ENCODE results near the gene MRPS15.
A peak's percentile ranks its signal among the peaks of the same experiment; 100 is the strongest.
"Not testable (repeated sequence)": the region's sequence is repeated elsewhere in the genome, so short reads cannot be mapped to it uniquely, and the experiment has no call there.

Gene MRPS15

DNA sequence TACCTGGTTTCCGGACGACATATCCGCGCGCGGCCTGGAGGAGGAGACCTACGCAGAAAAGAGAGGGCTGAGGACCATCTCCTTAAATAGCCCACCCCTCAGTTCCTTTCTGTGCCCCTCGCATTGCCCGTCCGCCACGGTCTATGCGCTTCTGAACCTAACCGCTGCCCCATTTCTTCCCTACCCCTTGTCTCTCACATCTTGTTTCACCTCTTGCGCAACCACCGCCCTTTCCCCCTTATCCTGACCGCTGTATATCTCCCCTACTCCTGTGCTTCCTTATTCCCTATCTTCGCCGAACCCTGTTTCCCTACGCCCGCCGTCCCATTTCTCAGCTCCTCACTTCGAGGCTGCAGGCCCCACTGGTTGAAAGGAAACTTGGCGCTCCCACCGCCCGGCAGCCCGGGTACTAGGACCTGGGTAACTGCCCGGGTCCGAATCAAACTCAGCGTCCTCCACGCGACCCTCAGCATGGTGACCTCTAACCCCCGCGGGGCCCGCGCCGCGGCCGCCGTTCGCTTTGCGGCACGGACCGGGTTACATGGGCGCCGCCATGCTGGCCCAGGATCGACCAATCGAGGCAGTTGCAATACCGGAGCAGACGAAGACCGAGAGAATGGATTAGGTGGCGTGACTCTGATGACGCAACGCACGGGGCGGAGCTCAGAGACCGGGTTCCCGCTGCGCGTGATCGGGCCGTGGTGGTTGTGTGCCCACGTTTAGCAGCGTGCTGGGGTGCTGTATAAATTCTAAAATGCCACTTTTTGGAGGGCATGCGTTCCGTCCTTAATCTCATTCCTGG, at the start of gene MRPS15:
MRPS15 (minus strand) TSS at position 582 of the 802 bp plus-strand sequence; CDS start at position 473, 109 bp downstream.
- DNase-seq (ENCODE audit: low spot score), result peak; percentile 93

DNA sequence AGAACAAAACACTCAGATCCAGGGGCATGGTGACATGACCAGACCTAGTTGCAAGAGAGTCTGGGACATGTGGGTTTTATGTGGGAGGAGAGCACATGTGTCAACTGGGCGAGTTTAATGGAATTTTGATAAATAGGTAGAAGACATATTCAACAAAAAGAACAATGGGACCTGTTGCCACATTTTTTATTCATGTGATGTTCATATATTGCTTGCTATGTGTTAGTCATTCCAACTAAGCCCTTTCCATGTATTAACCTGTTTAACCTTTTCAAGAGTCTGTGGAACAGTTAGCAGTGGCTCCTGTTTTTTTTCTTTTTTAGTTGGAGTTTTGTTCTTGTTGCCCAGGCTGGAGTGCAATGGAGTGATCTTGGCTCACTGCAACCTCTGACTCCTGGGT, 48.7 kb upstream of the MRPS15 start:
- no peak for DNase-seq (ENCODE audit: low spot score)

DNA sequence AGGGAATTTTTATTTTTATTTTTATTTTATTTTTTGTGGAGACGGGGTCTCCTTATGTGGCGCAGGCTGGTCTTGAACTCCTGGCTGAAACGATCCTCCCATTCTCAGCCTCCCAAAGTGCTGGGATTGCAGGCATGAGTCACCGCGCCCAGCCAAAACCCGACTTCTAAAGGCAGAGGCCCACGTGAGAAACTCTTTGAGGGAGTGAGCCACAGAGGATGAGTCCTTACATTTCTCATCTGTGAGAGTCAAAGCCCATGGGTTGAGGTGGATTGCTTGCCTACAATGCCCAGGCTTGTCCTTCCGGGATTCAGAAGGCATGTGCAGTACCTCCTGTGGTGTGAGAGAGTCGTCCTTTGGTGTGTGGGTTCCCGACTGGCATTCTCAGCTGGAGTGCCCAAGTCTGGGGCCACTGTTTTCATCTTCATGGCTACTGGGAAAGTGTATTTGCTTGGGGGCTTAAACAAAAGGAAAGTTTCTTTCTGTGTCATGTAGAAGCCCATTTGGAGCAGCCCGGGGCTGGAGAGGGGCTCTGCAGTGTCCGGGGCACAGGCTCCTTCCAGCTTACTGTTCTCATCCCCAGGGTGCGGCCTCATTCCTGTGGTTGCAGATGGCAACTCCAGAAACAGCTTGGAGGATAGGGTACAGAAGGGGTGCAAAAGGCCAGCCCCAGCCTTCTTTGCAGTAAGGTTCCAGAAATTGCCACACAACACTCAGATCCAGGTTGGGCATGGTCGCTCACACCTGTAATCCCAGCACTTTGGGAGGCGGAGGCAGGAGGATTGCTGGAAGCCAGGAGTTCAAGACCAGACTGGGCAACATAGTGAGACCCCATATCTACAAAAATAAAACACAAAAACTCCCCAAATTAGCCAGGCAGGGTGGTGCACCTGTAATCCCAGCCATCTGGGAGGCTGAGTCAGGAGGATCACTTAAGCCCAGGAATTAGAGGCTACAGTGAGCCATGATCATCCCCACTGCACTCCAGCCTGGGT, 47.9 kb upstream of the MRPS15 start:
- no peak for DNase-seq (ENCODE audit: low spot score)

DNA sequence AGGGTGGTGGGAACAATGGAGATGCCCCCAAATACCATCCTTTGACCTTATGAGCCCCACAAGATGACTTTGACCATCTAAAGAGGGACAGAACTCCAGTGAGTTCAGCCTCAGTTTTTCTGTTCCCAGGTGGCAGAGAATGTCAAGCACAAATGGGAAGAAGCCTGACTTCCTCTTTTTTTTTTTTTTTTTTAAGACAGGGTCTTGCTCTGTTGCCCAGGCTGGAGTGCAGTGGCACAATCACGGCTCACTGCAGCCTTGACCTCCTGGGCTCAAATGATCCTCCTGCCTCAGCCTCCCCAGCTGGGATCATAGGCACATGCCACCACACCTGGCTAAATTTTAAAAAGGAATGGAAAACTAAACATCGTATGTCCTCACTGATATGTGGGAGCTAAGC, 47.0 kb upstream of the MRPS15 start:
- DNase-seq (ENCODE audit: low spot score), result not testable (repeated sequence)

DNA sequence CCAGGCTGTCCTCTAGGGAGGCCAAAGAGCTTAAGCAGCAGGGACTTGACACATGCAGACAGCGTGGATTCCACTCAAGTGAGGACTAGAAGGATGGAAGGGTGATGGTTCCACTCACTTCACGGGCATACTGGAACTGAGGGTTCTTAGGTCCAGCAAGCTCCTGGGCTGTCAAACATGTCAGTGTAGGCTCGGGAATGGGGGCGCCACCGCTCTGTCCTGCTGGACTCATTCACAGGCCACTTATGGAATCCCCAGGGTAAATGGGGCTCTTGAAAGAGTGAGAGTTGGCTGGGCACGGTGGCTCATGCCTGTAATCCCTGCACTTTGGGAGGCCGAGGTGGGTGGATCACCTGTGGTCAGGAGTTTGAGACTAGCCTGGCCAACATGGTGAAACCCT, 46.2 kb upstream of the MRPS15 start:
- no peak for DNase-seq (ENCODE audit: low spot score)

DNA sequence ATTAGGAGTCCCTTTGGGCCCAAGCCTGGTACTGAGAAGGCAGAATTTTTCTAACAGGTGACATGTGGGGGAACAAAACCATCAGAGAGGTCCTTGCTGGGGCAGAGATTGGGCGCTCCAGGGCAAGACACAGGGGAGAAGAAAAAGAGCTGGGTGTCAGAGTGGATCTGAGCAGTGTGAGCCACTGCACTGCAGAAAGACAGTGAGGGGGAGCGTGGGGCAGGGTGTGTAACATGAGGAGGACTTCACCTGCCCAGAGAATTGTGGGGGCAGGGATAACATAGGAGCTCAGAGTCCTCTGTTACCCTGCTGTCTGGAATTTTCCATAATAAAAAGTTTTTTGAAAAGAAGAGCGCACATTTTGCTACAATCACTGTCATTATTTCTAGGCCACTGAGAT, 44.1 kb upstream of the MRPS15 start:
- DNase-seq (ENCODE audit: low spot score), result no peak

DNA sequence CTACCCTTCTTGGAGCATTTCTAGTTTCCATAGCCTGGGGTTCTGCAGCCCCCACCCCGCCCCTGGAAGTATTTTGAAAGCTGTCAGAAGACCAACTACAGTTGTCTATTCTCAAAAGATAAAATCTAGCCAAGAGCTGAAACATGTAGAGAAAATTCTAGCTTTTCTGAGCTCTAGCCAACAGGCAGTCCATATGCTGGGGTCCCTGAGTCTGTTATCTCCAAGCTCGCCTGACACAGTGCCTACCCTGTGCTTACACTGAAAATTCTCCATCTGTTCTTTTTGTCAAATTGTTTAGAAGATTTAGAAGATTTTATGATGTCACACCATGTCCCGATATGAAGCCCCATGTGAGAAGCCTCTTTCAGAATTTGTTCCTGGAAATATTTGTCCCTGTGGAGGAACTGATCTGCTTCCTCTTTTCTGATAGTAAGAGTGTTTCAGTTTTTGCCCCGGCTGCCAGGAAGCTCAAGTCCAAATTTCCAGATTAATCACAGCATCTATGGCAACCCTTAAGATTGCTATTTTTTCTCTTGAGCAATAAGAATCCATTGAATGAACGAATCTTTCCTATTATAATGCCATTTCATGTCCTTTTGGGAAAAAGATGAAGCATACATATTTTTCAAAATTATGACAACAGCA, 42.2 kb upstream of the MRPS15 start:
- DNase-seq (ENCODE audit: low spot score), result no peak

DNA sequence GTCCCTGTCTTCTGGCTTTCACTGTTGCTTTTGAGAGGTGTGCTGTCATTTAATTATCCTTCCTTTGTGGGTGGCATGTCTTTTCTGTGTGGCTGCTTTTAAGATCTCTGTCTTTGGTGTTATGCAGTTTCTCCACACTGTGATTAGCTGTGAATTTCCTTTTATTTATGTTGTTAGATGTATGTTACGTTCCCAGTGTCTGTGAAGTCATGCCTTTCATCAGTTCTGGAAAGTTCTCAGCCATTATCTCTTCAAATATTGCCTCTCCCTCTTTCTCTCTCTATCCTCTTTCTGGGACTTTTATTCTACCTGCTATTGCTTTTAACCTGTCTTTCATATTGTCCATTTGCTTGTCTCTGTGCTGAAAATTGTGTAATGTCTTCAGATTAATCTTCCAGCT, 39.5 kb upstream of the MRPS15 start:
- no peak for DNase-seq (ENCODE audit: low spot score)

DNA sequence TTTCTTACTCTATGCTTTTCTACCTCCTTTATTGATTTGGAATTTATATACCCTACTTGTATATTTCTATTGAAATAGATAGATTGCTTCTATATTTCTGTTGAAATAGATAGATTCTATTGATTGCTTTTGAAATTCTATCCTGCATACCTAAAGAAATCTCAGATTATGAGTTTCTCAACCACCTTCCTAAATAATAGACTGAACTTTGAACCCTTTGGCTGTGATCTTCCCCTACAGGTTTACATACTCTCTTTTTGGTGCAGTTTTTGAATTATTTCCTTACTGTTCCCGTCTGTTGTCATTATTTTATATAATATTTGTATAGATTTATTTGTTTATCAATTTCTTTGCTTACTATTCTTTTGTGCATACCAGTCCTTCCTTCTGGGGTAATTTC, 39.0 kb upstream of the MRPS15 start:
- DNase-seq (ENCODE audit: low spot score), result no peak

DNA sequence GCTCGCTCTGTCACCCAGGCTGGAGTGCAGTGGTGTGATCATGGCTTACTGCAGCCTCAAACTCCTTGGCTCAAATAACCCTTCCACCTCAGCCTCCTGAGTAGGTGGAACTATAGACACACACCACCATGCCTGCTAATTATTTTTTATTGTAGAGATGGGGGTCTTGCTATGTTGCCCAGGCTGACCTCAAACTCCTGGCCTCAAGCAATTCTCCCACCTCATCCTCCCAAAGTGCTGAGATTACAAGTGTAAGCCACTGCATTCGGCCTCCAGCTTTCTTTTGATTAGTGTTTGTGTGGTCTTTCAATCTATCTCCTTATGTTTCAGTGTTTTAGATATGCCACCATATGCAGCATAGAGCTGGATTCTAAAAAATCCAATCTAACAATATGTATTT, 38.4 kb upstream of the MRPS15 start:
- no peak for DNase-seq (ENCODE audit: low spot score)

DNA sequence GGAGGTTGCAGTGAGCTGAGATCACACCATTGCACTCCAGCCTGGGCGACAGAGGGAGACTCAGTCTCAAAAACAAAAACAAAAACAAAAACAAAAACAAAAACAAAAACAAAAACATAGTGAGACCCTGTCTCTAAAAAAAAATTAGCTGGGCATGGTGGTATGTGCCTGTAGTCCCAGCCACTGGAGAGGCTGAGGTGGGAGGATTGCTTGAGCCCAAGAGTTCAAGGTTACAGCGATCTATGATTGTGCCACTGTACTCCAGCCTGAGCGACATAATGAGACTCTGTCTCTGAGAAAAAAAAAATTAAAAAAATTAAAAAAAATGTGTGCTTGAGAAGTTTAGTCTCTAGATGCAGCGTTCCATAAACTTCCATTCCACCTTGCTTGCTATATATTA, 37.7 kb upstream of the MRPS15 start:
- DNase-seq (ENCODE audit: low spot score), result not testable (repeated sequence)

DNA sequence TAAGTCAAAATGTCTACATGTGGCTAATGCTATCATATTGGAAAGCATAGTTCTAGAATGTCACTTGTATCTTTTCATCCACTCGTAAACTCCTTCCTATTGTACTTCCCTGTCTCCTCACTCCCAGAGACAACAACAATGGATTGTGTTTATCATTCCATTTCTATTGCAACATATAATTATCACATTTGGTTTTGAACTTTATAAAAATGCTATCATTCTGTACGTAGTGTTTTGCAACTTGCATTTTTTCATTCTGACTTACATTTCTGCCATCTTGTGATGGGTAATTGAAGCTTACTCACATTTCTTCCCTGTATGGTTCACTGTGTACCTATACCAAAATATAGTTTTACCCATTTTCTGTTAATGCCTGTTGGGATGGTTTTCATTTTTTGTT, 33.0 kb upstream of the MRPS15 start:
- no peak for DNase-seq (ENCODE audit: low spot score)

DNA sequence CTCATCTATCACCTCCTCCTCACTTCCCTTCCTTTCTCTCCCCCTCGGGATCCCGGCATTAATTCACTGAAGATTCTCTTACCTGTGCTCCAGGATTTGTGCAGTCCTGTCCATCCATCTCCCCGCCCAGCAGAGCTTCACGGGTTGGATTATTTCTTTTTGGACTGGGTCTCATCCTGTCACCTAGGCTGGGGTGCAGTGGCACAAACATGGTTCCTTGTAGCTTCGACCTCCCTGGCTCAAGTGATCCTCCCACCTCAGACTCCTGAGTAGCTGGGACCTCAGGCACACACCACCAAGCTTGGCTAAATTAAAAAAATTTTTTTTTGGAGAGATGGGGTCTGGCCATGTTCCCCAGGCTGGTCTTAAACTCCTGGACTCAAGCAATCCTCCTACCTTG, 30.8 kb upstream of the MRPS15 start:
- no peak for DNase-seq (ENCODE audit: low spot score)

DNA sequence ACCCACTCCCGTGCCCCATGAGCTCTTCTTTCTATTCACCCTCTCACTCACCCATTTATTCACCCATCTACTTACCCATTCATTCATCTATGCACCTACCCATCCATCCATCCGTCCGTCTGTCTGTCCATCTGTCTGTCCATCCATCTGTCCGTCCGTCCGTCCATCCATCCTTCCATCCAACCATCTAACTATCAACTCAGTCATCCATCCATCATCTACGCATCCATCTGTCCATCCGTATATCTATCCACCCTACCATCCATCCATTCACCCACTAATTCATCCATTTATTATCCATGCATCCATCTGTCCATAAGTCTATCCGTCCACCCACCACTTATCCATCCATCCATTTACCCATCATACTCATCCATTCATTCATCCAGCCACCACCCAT, 29.3 kb upstream of the MRPS15 start:
- no peak for DNase-seq (ENCODE audit: low spot score)

DNA sequence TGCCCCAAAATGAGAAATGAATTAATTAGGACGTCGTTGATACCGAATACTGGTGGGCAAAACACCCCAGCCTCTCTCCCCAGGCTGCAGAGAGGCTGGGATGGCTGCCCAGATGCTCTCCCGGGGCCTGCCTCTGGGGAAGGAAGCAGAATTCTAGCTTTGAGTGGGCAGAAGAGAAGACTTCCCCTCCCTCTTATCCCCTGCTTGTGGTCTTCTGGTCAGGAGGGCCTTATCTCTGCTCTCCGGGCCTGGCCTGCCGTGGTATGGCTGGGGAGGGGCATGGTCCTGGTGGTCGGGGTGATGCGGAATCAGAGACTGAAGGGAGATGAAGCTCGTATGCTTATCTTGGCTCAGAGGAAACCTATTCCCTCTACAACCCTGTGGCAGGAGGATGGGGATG, 28.3 kb upstream of the MRPS15 start:
- DNase-seq (ENCODE audit: low spot score), result no peak

DNA sequence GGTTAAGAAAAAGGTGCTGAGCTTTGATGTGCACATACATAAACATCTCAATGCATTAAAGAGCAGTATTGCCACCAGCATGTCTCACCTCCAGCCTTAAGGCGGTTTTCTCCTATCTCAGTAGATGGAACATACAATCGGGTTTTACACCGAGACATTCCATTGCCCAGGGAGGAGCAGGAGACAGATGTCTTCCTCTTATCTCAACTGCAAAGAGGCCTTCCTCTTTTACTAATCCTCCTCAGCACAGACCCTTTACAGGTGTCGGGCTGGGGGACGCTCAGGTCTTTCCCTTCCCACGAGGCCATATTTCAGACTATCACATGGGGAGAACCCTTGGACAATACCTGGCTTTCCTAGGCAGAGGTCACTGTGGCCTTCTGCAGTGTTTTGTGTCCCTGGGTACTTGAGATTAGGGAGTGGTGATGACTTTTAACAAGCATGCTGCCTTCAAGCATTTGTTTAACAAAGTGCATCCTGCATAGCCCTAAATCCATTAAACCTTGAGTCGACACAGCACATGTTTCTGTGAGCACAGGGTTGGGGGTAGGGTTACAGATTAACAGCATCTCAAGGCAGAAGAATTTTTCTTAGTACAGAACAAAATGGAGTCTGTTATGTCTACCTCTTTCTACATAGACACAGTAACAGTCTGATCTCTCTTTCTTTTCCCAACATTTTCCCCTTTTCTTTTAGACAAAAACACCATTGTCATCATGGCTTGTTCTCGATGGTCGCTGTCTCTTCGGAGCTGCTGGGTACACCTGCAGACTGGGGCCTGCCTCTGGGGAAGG, 25.3 kb upstream of the MRPS15 start:
- DNase-seq (ENCODE audit: low spot score), result not testable (repeated sequence)

DNA sequence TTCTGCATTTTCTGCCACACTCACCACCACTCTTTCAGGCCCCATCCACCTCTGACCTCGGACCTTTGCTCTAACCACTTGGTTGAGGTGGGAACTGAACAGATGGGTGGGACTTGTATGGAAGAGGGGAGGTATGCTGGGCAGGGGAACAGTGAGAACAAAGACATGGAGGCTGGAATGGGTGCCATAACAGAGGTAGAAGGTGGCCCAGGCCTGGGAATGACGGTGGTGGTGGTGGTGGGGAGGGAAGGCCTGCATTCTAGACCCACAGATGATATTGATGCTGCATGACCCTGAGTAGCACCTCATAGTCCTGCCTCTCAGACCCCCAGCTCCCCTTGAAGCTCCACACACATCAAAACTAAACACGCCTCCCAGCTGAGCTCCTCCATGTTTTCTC, 23.7 kb upstream of the MRPS15 start:
- no peak for DNase-seq (ENCODE audit: low spot score)

DNA sequence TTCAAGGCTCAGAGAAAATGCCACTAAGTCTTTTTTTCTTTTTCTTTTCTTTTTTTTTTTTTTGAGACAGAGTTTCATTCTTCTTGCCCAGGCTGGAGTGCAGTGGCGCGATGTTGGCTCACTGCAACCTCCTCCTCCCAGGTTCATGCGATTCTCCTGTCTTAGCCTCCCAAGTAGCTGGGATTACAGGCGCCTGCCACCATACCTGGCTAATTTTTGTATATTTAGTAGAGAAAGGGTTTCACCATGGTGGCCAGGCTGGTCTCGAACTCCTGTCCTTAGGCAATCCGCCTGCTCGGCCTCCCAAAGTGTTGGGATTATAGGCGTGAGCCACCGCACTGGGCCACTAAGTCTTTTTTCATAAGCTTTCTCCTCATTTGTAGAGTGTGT, 23.1 kb upstream of the MRPS15 start:
- DNase-seq (ENCODE audit: low spot score), result not testable (repeated sequence)

DNA sequence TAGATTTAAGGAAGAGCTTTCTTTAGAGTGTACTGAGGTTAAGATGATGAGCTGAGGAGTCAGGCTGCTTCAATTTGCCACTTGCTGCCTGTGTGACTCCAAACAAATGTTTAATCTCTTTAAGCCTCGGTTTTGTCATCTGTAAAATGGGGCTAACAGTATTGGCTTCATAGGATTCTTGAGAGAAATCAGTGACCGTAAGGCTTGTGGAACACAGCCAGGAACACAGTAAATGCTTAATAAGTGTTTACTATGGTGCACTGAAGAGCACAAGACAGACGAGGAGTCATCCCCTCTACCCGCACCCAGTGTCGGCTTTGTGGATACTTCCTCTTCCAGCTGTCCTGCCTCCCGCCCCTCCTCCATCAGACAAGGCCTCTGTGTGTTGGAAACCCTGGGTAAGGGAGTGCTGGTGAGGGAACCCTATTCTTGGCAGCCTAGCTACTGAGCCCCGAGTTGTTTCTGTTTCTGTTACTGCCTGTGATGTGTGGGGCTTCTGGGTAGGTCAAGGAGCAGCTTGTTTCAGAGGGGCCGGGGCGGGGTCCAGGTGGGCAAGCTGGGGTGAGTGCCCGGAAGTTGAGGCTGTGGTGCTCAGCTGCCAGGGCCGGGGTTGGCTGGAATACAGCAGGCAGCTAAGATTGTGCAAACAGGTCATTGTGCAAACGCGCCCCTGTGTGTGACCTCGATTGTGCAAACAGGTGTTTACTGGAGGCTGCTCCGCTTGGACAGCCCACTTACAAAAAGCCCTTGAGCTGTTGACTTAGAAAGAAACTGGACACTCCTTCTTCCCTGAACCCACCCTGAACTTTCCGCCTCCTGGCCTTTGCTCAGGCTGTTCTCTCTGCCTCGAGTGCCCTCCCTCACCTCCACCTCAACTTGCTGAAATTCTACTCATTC, 22.5 kb upstream of the MRPS15 start:
- no peak for DNase-seq (ENCODE audit: low spot score)

DNA sequence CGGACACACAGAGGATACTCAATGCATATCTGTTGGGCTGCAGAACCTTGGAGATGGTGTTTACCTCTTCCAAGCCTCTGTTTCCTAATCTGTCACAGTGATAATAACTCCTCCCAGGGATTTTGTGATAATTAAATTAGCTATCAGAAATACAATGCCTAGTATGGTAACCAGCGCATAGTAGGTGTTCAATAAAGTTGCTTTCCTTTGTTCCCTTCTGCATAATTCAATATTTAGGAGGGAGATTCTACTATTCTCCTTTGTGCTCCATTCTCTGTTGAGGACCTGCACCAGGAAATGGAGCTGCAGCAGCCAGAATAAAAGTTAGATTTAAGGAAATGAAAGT, 21.9 kb upstream of the MRPS15 start:
- DNase-seq (ENCODE audit: low spot score), result no peak

DNA sequence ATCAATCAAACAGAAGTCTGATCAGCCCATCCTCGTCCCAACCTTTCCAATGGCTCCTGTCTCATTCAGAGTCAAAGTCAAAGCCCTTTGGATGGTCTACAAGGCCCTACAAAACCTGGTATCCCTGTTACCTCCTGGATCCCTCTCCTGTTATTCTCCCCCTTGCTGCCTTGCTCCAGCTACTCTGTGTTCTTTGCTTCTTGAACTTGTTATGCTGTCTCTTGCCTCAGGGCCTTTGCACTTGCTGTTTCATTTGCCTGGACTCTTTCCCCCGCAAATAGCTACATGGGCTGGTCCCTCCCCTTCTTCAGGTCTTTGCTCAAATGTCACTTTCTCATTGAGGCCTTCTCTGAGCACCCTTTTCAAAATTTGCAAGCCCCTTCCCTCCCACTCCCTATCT, 19.9 kb upstream of the MRPS15 start:
- DNase-seq (ENCODE audit: low spot score), result no peak
